Muscle layer of duodenum (tissue), 2 donors: Measurements from ENCODE around the gene RBKS.
"Not testable (repeated sequence)": the region's sequence is repeated elsewhere in the genome, so short reads cannot be mapped to it uniquely, and the experiment has no call there.

ENCODE experiments used
- H3K27ac ChIP-seq: one replicate; pipeline ENCODE4 v1.7.0; 2013; ENCODE audit warnings: mild to moderate bottlenecking, low read length
- H3K27me3 ChIP-seq: one replicate; pipeline ENCODE4 v1.7.0; 2013; ENCODE audit warnings: low read depth, mild to moderate bottlenecking, control low read depth, low read length
- H3K36me3 ChIP-seq, 2 donors: one replicate each; pipeline ENCODE4 v1.7.0; 2013; ENCODE audit warnings: low read length in 2 of 2, control low read depth in 1 of 2, mild to moderate bottlenecking in 1 of 2; ENCODE audit not compliant: insufficient read depth in 2 of 2, control insufficient read depth in 1 of 2
- H3K4me1 ChIP-seq, 2 donors: one replicate each; pipeline ENCODE4 v1.7.0; 2013; ENCODE audit warnings: low read length in 2 of 2, mild to moderate bottlenecking in 2 of 2, control low read depth in 1 of 2, moderate library complexity in 1 of 2; ENCODE audit not compliant: insufficient read depth in 2 of 2, control insufficient read depth in 1 of 2
- H3K4me3 ChIP-seq, 2 donors: one replicate each; pipeline ENCODE4 v1.7.0; 2013; ENCODE audit warnings: low read length in 2 of 2, low read depth in 1 of 2, mild to moderate bottlenecking in 1 of 2
- H3K9me3 ChIP-seq, 2 donors: one replicate each; pipeline ENCODE4 v1.7.0; 2013; ENCODE audit warnings: low read length in 2 of 2, control low read depth in 1 of 2, mild to moderate bottlenecking in 1 of 2; ENCODE audit not compliant: control insufficient read depth in 1 of 2
- donor health status: healthy.

RBKS gene

DNA sequence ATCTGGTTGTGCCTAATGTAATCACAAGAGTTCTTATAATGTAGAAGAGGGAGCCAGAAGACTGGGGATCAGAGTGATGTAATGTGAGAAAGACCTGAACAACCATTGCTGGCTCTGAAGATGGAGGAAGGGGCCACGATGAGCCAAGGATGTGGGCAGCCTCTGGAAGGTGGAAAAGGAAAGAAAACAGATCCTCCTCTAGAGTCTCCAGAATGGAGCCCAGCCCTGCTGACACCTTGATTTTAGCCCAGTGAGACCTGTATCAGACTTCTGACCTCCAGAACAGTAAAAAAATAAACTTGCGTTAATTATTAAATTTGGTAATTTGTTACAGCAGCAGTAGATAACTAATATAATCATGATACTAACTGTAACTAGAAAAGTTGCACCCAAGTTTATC lies 3.1 kb downstream of the RBKS start:
- peak overlapping the region; percentile 32 for H3K27ac ChIP-seq
- H3K36me3 ChIP-seq, result no peaks in the 10 kb centered on the region
- peaks cover 0 to 2% of the 10 kb centered on the region in 2 donors for H3K4me1 ChIP-seq
- no peaks in the 10 kb centered on the region for H3K9me3 ChIP-seq
- no peaks in the 10 kb centered on the region for H3K27me3 ChIP-seq
- H3K4me3 ChIP-seq, result no peak overlapping the region

- Histone ChIP-seq H3K4me1 (peaks cover 0 to 2% of the 10 kb centered on the region in 2 donors), H3K9me3 (no peaks in the 10 kb centered on the region), H3K36me3 (no peaks in the 10 kb centered on the region), H3K4me3 (no peak overlapping the region), H3K27me3 (no peaks in the 10 kb centered on the region), H3K27ac (no peak overlapping the region)
Measured at GRCh38 chr2:27886322-27886721, 3.9 kb downstream of the RBKS start.

DNA sequence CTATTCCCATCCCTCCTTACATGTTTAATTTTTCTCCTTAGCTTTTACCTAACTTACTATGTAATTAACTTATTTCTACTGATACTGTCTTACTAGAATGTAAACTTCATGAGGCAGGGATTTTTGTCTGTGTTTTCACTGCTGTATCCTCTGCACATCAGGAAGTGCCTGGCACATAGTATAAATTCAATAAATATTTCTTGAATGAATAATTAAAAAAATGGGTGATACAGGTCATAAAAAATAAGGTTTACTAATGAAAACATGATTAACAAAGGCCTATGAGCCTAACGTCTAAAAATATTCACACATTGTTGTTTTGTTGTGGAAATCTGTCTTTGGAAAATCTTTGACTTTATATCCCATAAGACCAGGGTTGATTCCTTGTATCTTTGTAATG lies 4.5 kb downstream of the RBKS start:
- no peak overlapping the region for H3K27ac ChIP-seq
- H3K27me3 ChIP-seq, result no peaks in the 10 kb centered on the region
- no peaks in the 10 kb centered on the region for H3K4me1 ChIP-seq
- H3K36me3 ChIP-seq, result no peaks in the 10 kb centered on the region
- no peaks in the 10 kb centered on the region for H3K9me3 ChIP-seq
- no peak overlapping the region for H3K4me3 ChIP-seq

- H3K9me3 ChIP-seq, result no peaks in the 10 kb centered on the region
- H3K27me3 ChIP-seq, result no peaks in the 10 kb centered on the region
- no peaks in the 10 kb centered on the region for H3K36me3 ChIP-seq
- no peaks in the 10 kb centered on the region for H3K4me1 ChIP-seq
- H3K27ac ChIP-seq, result no peak overlapping the region
- no peak overlapping the region for H3K4me3 ChIP-seq
Measured at GRCh38 chr2:27885234-27885633, 5.0 kb downstream of the RBKS start.

DNA sequence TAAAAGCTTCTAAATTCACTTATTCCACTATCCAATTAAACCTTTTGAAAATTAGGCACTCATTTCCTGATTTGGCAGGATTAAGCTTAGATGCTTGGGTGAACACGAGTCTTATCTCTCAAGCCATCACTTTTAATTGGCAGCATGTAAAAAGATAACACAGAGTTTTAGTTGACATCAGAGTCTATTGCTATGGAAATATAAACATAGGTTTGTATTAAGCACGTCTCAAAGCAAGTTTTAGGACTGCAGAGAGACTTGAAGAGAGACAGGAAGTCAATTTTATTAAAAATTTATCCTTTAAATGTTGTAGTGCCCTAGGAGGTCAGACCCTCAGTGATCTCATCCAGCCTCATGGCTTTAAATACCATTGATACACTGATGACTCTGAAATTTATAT lies 5.6 kb downstream of the RBKS start:
- H3K9me3 ChIP-seq, result no peaks in the 10 kb centered on the region
- H3K4me1 ChIP-seq, result no peaks in the 10 kb centered on the region

DNA sequence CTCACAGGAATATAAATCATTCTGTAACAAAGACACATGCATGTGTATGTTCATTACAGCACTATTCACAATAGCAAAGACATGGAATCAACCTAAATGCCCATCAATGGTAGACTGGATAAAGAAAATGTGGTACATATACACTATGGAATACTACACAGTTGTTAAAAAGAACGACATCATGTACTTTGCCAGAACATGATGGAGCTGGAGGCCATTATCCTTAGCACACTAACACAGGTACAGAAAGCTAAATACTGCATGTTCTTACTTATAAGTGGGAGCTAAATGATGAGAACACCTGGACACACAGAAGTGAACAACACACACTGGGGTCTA lies 7.6 kb downstream of the RBKS start:
- H3K4me1 ChIP-seq, H3K4me3 ChIP-seq, H3K36me3 ChIP-seq, H3K9me3 ChIP-seq, H3K27ac ChIP-seq, H3K27me3 ChIP-seq: not testable (repeated sequence)

More for the DNA sequence above, 5.6 kb downstream of the RBKS start:
- no peak overlapping the region for H3K4me3 ChIP-seq
- no peaks in the 10 kb centered on the region for H3K27me3 ChIP-seq
- H3K27ac ChIP-seq, result no peak overlapping the region
- H3K36me3 ChIP-seq, result no peaks in the 10 kb centered on the region

DNA sequence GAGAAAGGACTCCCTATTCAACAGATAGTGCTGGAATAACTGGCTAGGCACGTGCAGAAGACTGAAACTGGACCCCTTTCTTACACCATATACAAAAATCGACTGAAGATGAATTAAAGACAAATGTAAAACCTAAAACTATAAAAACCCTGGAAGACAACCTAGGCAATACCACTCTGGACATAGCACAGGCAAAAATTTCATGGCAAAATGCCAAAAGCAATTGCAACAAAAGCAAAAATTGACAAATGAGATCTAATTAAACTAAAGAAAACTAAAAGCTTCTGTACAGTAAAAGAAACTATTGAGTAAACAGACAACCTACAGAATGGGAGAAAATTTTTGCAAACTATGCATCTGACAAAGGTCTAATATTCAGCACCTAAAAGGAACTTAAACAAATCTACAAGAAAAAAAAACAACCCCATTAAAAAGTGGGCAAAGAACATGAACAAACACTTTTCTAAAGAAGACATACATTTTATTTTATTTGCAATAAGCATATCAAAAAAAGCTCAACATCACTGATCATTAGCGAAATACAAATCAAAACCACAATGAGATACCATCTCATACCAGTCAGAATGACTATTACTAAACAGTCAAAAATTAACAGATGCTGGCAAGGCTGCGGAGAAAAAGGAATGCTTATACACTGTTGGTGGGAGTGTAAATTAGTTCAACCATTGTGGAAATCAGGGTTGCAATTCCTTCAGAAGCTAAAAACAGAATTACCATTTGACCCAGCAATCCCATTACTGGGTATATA lies 8.2 kb downstream of the RBKS start:
- H3K4me1 ChIP-seq, H3K36me3 ChIP-seq, H3K4me3 ChIP-seq, H3K27me3 ChIP-seq, H3K27ac ChIP-seq, H3K9me3 ChIP-seq: not testable (repeated sequence)

GRCh38 chr2:27878825-27879224 lies 11.4 kb downstream of the RBKS start:
- Histone ChIP-seq H3K4me3 (no peak overlapping the region), H3K27me3 (no peaks in the 10 kb centered on the region), H3K9me3 (peaks cover 0 to 3% of the 10 kb centered on the region in 2 donors), H3K4me1 (no peaks in the 10 kb centered on the region), H3K36me3 (no peaks in the 10 kb centered on the region), H3K27ac (no peak overlapping the region)

GRCh38 chr2:27875089-27875881 lies 14.9 kb downstream of the RBKS start:
- H3K36me3 ChIP-seq, result no peaks in the 10 kb centered on the region
- H3K9me3 ChIP-seq, result peaks cover 0 to 3% of the 10 kb centered on the region in 2 donors
- no peak overlapping the region for H3K4me3 ChIP-seq
- no peaks in the 10 kb centered on the region for H3K4me1 ChIP-seq
- H3K27ac ChIP-seq, result no peak overlapping the region
- H3K27me3 ChIP-seq, result no peaks in the 10 kb centered on the region

DNA sequence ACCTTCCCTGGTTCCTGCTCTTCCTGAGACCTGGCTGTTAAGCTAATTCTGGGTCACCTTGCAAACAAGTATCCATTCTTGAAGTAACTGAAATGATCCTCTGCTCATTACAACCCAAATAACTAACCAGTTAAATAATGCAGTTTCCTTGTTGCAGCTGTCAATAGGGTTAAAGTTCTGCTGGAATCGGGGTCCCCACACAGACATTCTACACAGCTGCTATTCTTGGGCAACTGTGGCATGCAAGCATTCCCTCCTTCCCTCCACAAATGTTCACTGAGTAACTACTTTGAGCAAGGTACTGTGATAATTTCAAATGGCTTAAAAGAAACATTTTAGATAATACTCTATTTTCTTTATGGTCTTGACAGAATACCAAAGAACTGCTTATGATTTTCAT lies 17.1 kb downstream of the RBKS start:
- Histone ChIP-seq H3K4me3 (no peak overlapping the region), H3K27me3 (no peaks in the 10 kb centered on the region), H3K36me3 (no peaks in the 10 kb centered on the region), H3K27ac (no peak overlapping the region), H3K9me3 (peaks cover 0 to 3% of the 10 kb centered on the region in 2 donors), H3K4me1 (no peaks in the 10 kb centered on the region)

- H3K27ac ChIP-seq, result no peak overlapping the region
- no peaks in the 10 kb centered on the region for H3K4me1 ChIP-seq
- H3K9me3 ChIP-seq, result peaks cover 0 to 3% of the 10 kb centered on the region in 2 donors
- H3K4me3 ChIP-seq, result no peak overlapping the region
- no peaks in the 10 kb centered on the region for H3K27me3 ChIP-seq
- no peaks in the 10 kb centered on the region for H3K36me3 ChIP-seq
Measured at GRCh38 chr2:27871802-27872201, 18.4 kb downstream of the RBKS start.
